Panc1 (cell line): ENCODE data around the gene GBE1.

ENCODE experiments used
- CTCF ChIP-seq: fragments of 450-650 bp; IDR thresholded peaks from 2 replicates; pipeline ENCODE4 v1.5.1; 2017; ENCODE audit warnings: mild to moderate bottlenecking
- POLR2AphosphoS5 ChIP-seq: IDR thresholded peaks from 2 replicates; pipeline ENCODE4 v1.6.1; 2012; ENCODE audit warnings: mild to moderate bottlenecking, low read depth, low read length, moderate library complexity
- TF ChIP-seq, protein P1 (sequence below), 2 experiments: IDR thresholded peaks; 2 replicates each; pipeline ENCODE4 v1.6.1; 2011 to 2012; ENCODE audit warnings: low read depth in 2 of 2, control low read depth in 1 of 2, low read length in 1 of 2, mild to moderate bottlenecking in 1 of 2, moderate library complexity in 1 of 2; ENCODE audit not compliant: insufficient read depth in 1 of 2

GRCh38 chr3:81531263-81531662 is 230.2 kb downstream of the GBE1 start:
- TF ChIP-seq, protein P1, sequence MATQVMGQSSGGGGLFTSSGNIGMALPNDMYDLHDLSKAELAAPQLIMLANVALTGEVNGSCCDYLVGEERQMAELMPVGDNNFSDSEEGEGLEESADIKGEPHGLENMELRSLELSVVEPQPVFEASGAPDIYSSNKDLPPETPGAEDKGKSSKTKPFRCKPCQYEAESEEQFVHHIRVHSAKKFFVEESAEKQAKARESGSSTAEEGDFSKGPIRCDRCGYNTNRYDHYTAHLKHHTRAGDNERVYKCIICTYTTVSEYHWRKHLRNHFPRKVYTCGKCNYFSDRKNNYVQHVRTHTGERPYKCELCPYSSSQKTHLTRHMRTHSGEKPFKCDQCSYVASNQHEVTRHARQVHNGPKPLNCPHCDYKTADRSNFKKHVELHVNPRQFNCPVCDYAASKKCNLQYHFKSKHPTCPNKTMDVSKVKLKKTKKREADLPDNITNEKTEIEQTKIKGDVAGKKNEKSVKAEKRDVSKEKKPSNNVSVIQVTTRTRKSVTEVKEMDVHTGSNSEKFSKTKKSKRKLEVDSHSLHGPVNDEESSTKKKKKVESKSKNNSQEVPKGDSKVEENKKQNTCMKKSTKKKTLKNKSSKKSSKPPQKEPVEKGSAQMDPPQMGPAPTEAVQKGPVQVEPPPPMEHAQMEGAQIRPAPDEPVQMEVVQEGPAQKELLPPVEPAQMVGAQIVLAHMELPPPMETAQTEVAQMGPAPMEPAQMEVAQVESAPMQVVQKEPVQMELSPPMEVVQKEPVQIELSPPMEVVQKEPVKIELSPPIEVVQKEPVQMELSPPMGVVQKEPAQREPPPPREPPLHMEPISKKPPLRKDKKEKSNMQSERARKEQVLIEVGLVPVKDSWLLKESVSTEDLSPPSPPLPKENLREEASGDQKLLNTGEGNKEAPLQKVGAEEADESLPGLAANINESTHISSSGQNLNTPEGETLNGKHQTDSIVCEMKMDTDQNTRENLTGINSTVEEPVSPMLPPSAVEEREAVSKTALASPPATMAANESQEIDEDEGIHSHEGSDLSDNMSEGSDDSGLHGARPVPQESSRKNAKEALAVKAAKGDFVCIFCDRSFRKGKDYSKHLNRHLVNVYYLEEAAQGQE (IDR thresholded peaks at IDR 0.05; ENCODE audit: insufficient read depth in 1 of 2, low read depth in 2 of 2, low read length in 1 of 2), result no peak
- TF ChIP-seq CTCF (no peak), POLR2AphosphoS5 (no peak)
